HG02678 (cell line): Measurements from ENCODE around the gene TCERG1L.
"Not testable (repeated sequence)": the region's sequence is repeated elsewhere in the genome, so short reads cannot be mapped to it uniquely, and the experiment has no call there.

Source experiments
- ATAC-seq: cut with Tn5 transposase; IDR thresholded peaks from one replicate; pipeline ENCODE4 v1.9.1; 2021; ENCODE audit warnings: mild to moderate bottlenecking, moderate library complexity; ENCODE audit not compliant: unreplicated experiment

Gene TCERG1L

GRCh38 chr10:131174211-131174565, 137.3 kb downstream of the TCERG1L start:
- no peak for ATAC-seq

GRCh38 chr10:131173484-131174210, 137.9 kb downstream of the TCERG1L start:
- ATAC-seq: no peak

GRCh38 chr10:131172433-131172832, 139.1 kb downstream of the TCERG1L start:
- ATAC-seq: no peak

GRCh38 chr10:131169146-131169545, 142.4 kb downstream of the TCERG1L start:
- no peak for ATAC-seq

- no peak for ATAC-seq
These were observed 143.2 kb downstream of the TCERG1L start for GRCh38 chr10:131168238-131168875.

GRCh38 chr10:131167036-131167860, 144.3 kb downstream of the TCERG1L start:
- ATAC-seq: no peak

GRCh38 chr10:131166486-131166885, 145.0 kb downstream of the TCERG1L start:
- ATAC-seq: no peak

- ATAC-seq: no peak
These were observed 146.4 kb downstream of the TCERG1L start for GRCh38 chr10:131165092-131165491.

- ATAC-seq: no peak
These were observed 148.4 kb downstream of the TCERG1L start for GRCh38 chr10:131162866-131163843.

GRCh38 chr10:131162211-131162610, 149.3 kb downstream of the TCERG1L start:
- no peak for ATAC-seq

- no peak for ATAC-seq
These were observed 150.4 kb downstream of the TCERG1L start for GRCh38 chr10:131161087-131161486.

- ATAC-seq: no peak
These were observed 151.2 kb downstream of the TCERG1L start for GRCh38 chr10:131160219-131160875.

GRCh38 chr10:131159771-131160170, 151.8 kb downstream of the TCERG1L start:
- ATAC-seq: no peak

GRCh38 chr10:131158695-131159094, 152.8 kb downstream of the TCERG1L start:
- ATAC-seq: no peak

- ATAC-seq: no peak
These were observed 153.6 kb downstream of the TCERG1L start for GRCh38 chr10:131157899-131158298.

- ATAC-seq: no peak
These were observed 155.7 kb downstream of the TCERG1L start for GRCh38 chr10:131155876-131156230.

GRCh38 chr10:131155218-131155875, 156.2 kb downstream of the TCERG1L start:
- no peak for ATAC-seq

GRCh38 chr10:131154306-131155025, 157.1 kb downstream of the TCERG1L start:
- no peak for ATAC-seq

GRCh38 chr10:131152456-131152855, 159.1 kb downstream of the TCERG1L start:
- ATAC-seq: not testable (repeated sequence)
